ENCODE results near the gene PRMT9. TPM values are rescaled to one million over a fixed set of nuclear protein-coding genes. Genes with fewer than 3 reads are reported as not detected.

Gene PRMT9
- total RNA-seq, 4 donors from 2014 or later = 3.5 to 63.3 (median 25.6) TPM

GRCh38 chr4:147714575-147715401 is 30.8 kb upstream of the PRMT9 start:
- TF ChIP-seq CTCF (IDR thresholded peaks at IDR 0.05) (no peak), POLR2A (IDR thresholded peaks at IDR 0.05) (no peak)
- no peaks in the 10 kb centered on the region for H3K4me1 ChIP-seq
- DNase-seq = peak; percentile 60 to 66
- H3K4me3 ChIP-seq = no peak overlapping the region
- H3K27ac ChIP-seq = no peak overlapping the region
- intact Hi-C loops (cut with DNase I; ENCODE audit: low total_unique reads) = no loop called here
- H3K9me3 ChIP-seq = no peaks in the 10 kb centered on the region
- no peaks in the 10 kb centered on the region for H3K27me3 ChIP-seq
- no peaks in the 10 kb centered on the region for H3K36me3 ChIP-seq

- TF ChIP-seq CTCF (IDR thresholded peaks at IDR 0.05) (no peak), POLR2A (IDR thresholded peaks at IDR 0.05) (no peak)
- Histone ChIP-seq H3K36me3 (no peaks in the 10 kb centered on the region), H3K27me3 (no peaks in the 10 kb centered on the region), H3K4me1 (no peaks in the 10 kb centered on the region), H3K9me3 (no peaks in the 10 kb centered on the region), H3K27ac (no peak overlapping the region), H3K4me3 (no peak overlapping the region)
- intact Hi-C loops (cut with DNase I; ENCODE audit: low total_unique reads) = loop anchor here (2.0 to 5.0 kb wide), 2 partner anchors 21 to 162 kb away; no protein-coding TSS in a partner anchor
- no peak for DNase-seq
These were observed 26.0 kb upstream of the PRMT9 start for GRCh38 chr4:147709999-147710398.

- intact Hi-C loops (cut with DNase I; ENCODE audit: low total_unique reads) = loop anchor here (2.0 to 5.0 kb wide), 2 partner anchors 23 to 164 kb away; no protein-coding TSS in a partner anchor
- peak in 1 of 2 donors; percentile 53 for DNase-seq
- TF ChIP-seq CTCF (IDR thresholded peaks at IDR 0.05) = peak; percentile 81 to 88 (median 85)
- TF ChIP-seq POLR2A (IDR thresholded peaks at IDR 0.05) = no peak
- Histone ChIP-seq H3K27me3 (no peaks in the 10 kb centered on the region), H3K36me3 (no peaks in the 10 kb centered on the region), H3K27ac (no peak overlapping the region), H3K9me3 (no peaks in the 10 kb centered on the region), H3K4me3 (no peak overlapping the region), H3K4me1 (no peaks in the 10 kb centered on the region)
These were observed 24.1 kb upstream of the PRMT9 start for GRCh38 chr4:147707892-147708672.

- H3K27me3 ChIP-seq = no peaks in the 10 kb centered on the region
- H3K4me3 ChIP-seq = no peak overlapping the region
- intact Hi-C loops (cut with DNase I; ENCODE audit: low total_unique reads) = loop anchor here (5.0 kb wide), 1 partner anchor 167 kb away; no protein-coding TSS in a partner anchor
- no peak for DNase-seq
- no peaks in the 10 kb centered on the region for H3K4me1 ChIP-seq
- TF ChIP-seq CTCF (IDR thresholded peaks at IDR 0.05) = no peak
- TF ChIP-seq POLR2A (IDR thresholded peaks at IDR 0.05) = no peak
- no peaks in the 10 kb centered on the region for H3K36me3 ChIP-seq
- H3K9me3 ChIP-seq = no peaks in the 10 kb centered on the region
- no peak overlapping the region for H3K27ac ChIP-seq
These were observed 20.9 kb upstream of the PRMT9 start for GRCh38 chr4:147704846-147705245.

GRCh38 chr4:147696866-147697265 is 12.9 kb upstream of the PRMT9 start:
- DNase-seq = no peak
- no peaks in the 10 kb centered on the region for H3K27me3 ChIP-seq
- no peak overlapping the region for H3K4me3 ChIP-seq
- H3K27ac ChIP-seq = no peak overlapping the region
- no peaks in the 10 kb centered on the region for H3K4me1 ChIP-seq
- no peaks in the 10 kb centered on the region for H3K36me3 ChIP-seq
- intact Hi-C loops (cut with DNase I; ENCODE audit: low total_unique reads) = no loop called here
- TF ChIP-seq POLR2A (IDR thresholded peaks at IDR 0.05) (no peak), CTCF (IDR thresholded peaks at IDR 0.05) (no peak)
- H3K9me3 ChIP-seq = no peaks in the 10 kb centered on the region
